K562 (cell line): Measurements from ENCODE around the gene DEPP1. TPM values are rescaled to one million over a fixed set of nuclear protein-coding genes. Genes with fewer than 3 reads are reported as not detected.

Source experiments
- ATAC-seq: fragments of 200-7000 bp; cut with Tn5 transposase; 3 replicates; pipeline ENCODE4 v1.9.1; 2020; ENCODE audit warnings: moderate library complexity
- BruUV-seq: library from RNA; stranded (reverse); fragments of 400-500 nt; replicated peaks from 2 replicates; lab custom pipeline; 2021; lab: Mats Ljungman, UMichigan
- CTCF ChIA-PET: fragments of 300-600 bp; formaldehyde crosslinking; extraction: SDS; loops from one replicate; lab custom pipeline; 2021; ENCODE audit warnings: low intra/inter-chr PET ratio; lab: Yijun Ruan, JAX
- POLR2A ChIA-PET: fragments of 300-600, 350-650 bp; sonication (Branson Sonifier 250); formaldehyde crosslinking; extraction: SDS; loops from one replicate; lab custom pipeline; 2021; ENCODE audit warnings: antibody characterized with exemption, inconsistent platforms; lab: Yijun Ruan, JAX
- DNase-seq, 4 experiments: peaks; one replicate each; pipeline versions ENCODE4 v3.0.0 to v3.0.0-alpha.2; 2011 to 2018; ENCODE audit warnings: low spot score in 3 of 4, mixed read lengths in 3 of 4; ENCODE audit errors: extremely low read depth in 1 of 4
- FAIRE-seq: peaks from 2 replicates; lab custom pipeline; 2011; peaks lifted over from hg19 to GRCh38; lab: Jason Lieb, UNC
- H2AFZ ChIP-seq: 2 replicates; pipeline ENCODE4 v1.6.0; 2011; ENCODE audit warnings: low read depth, low read length, control low read depth, inconsistent platforms
- H3K27ac ChIP-seq: fragments of 200-600 bp; 3 replicates; pipeline ENCODE4 v1.8.0; 2011; ENCODE audit warnings: low read depth, mild to moderate bottlenecking, control low read depth, inconsistent platforms, low read length, moderate library complexity, mixed read lengths; ENCODE audit errors: extremely low read depth
- H3K27me3 ChIP-seq, 2 experiments: fragments of 300-600 bp in 1 of 2; 2 replicates in 1 of 2; 3 replicates in 1 of 2; pipeline versions ENCODE4 v1.6.0 to v1.8.0; 2011; ENCODE audit warnings: inconsistent platforms in 2 of 2, low read length in 2 of 2, mild to moderate bottlenecking in 1 of 2, mixed read lengths in 1 of 2, moderate library complexity in 1 of 2; ENCODE audit not compliant: control insufficient read depth in 2 of 2, insufficient read depth in 2 of 2
- H3K36me3 ChIP-seq: fragments of 300-600 bp; 3 replicates; pipeline ENCODE4 v1.8.0; 2011; ENCODE audit warnings: mild to moderate bottlenecking, low read length, inconsistent platforms; ENCODE audit not compliant: control insufficient read depth, insufficient read depth
- H3K4me1 ChIP-seq, 2 experiments: fragments of 200-600 bp in 1 of 2; replicated peaks in 1 of 2; 2 replicates in 1 of 2; 3 replicates in 1 of 2; pipeline versions ENCODE4 v1.5.1 to v1.8.0; 2011; ENCODE audit warnings: inconsistent platforms in 2 of 2, low read length in 2 of 2, mild to moderate bottlenecking in 1 of 2, mixed read lengths in 1 of 2, moderate library complexity in 1 of 2; ENCODE audit not compliant: control insufficient read depth in 2 of 2, insufficient read depth in 2 of 2
- H3K4me2 ChIP-seq: 2 replicates; pipeline ENCODE4 v1.6.1; 2011; ENCODE audit warnings: low read length, control low read depth, inconsistent platforms, mixed read lengths; ENCODE audit not compliant: insufficient read depth
- H3K4me3 ChIP-seq: fragments of 200-600 bp; sonication (generic), shearing (Covaris generic); 2 replicates; pipeline ENCODE4 v1.5.1; 2016; ENCODE audit warnings: control low read depth, inconsistent platforms
- H3K79me2 ChIP-seq: fragments of 200-600 bp; 3 replicates; pipeline ENCODE4 v1.8.0; 2011; ENCODE audit warnings: low read length, inconsistent platforms; ENCODE audit not compliant: control insufficient read depth, insufficient read depth
- H3K9ac ChIP-seq, 2 experiments: 2 replicates each; pipeline versions ENCODE4 v1.6.0 to v1.6.1; 2011; ENCODE audit warnings: low read depth in 2 of 2, low read length in 2 of 2, control low read depth in 1 of 2, inconsistent platforms in 1 of 2, mild to moderate bottlenecking in 1 of 2, mixed read lengths in 1 of 2; ENCODE audit not compliant: insufficient read depth in 1 of 2
- H3K9me1 ChIP-seq: one replicate; pipeline ENCODE4 v1.6.0; 2011; ENCODE audit warnings: inconsistent platforms, mild to moderate bottlenecking, low read length, moderate library complexity; ENCODE audit not compliant: control insufficient read depth, insufficient read depth
- H3K9me3 ChIP-seq: replicated peaks from 2 replicates; pipeline ENCODE4 v1.5.1; 2011; ENCODE audit warnings: low read depth, low read length, inconsistent platforms; ENCODE audit not compliant: control insufficient read depth, insufficient read depth
- H4K20me1 ChIP-seq: replicated peaks from 2 replicates; pipeline ENCODE4 v1.6.1; 2011; ENCODE audit warnings: low read length, inconsistent platforms, mixed read lengths; ENCODE audit not compliant: control insufficient read depth, insufficient read depth
- TAF9B ChIP-seq: fragments of 450-650 bp; IDR thresholded peaks from 2 replicates; pipeline ENCODE4 v1.6.1; 2018; ENCODE audit warnings: mild to moderate bottlenecking; ENCODE audit not compliant: partially characterized antibody
- WGBS: fragments of 100-300 bp; shearing (Covaris generic); methylation state at CpG from one replicate; pipeline ENCODE4 v1.1.6; 2016; ENCODE audit warnings: low coverage, mixed read lengths; ENCODE audit not compliant: insufficient coverage; ENCODE audit errors: missing lambda C conversion rate; 5-methylcytosine and 5-hydroxymethylcytosine counted together
- in situ Hi-C: fragments of 300-500 bp; cut with MboI; formaldehyde crosslinking; loops from 4 replicates; pipeline ENCODE4 v1.15.0; 2018; ENCODE audit warnings: inconsistent platforms, mixed read lengths
- intact Hi-C: fragments of 100-400 bp; cut with micrococcal nuclease; formaldehyde crosslinking; loops from 2 replicates; pipeline ENCODE4 v1.14.2; 2022
- polyA plus RNA-seq, 8 experiments: library from polyadenylated mRNA; depleted of rRNA in 4 of 8; stranded (reverse) in 5 of 8; unstranded in 3 of 8; fragments of >200 nt; fragmentation: Nextera tagmentation in 2 of 8; fragmentation: Illumina TruSeq in 1 of 8; extraction: Ambion mirVana in 2 of 8; extraction: Trizol in 1 of 8; gene quantifications; 2 replicates each; pipeline versions ENCODE4 v1.2.1 to v1.2.3, GENCODE V29; 2011 to 2014; ENCODE audit warnings: inconsistent platforms in 1 of 8, missing spikeins in 1 of 8
- total RNA-seq, 7 experiments: library from RNA; depleted of rRNA in 6 of 7; stranded (reverse); fragments of >200 nt in 6 of 7; fragmentation: Illumina TruSeq in 2 of 7; extraction: Trizol in 2 of 7; gene quantifications; 2 replicates each; pipeline versions ENCODE4 v1.2.1 to v1.2.3, GENCODE V29; 2011 to 2021; ENCODE audit warnings: low replicate concordance in 1 of 7
- TF ChIP-seq, protein P1 (sequence below), 3 experiments: IDR thresholded peaks in 2 of 3; conservative IDR thresholded peaks in 1 of 3; 2 replicates each; pipeline ENCODE4 v1.5.1; 2011 to 2012; ENCODE audit warnings: low read length in 3 of 3, mild to moderate bottlenecking in 3 of 3, control low read depth in 2 of 3, improper control_type of control experiment in 1 of 3, inconsistent platforms in 1 of 3, low read depth in 1 of 3, mixed read lengths in 1 of 3, moderate library complexity in 1 of 3; ENCODE audit not compliant: insufficient read depth in 2 of 3

The DEPP1 gene
- total and polyA plus RNA-seq, 9 of the 15 experiments (the other 6 are each of a cell fraction or from before 2014, with no cell fraction given), result 0.04 to 0.54 (median 0.20) TPM; not detected in 1

DNA sequence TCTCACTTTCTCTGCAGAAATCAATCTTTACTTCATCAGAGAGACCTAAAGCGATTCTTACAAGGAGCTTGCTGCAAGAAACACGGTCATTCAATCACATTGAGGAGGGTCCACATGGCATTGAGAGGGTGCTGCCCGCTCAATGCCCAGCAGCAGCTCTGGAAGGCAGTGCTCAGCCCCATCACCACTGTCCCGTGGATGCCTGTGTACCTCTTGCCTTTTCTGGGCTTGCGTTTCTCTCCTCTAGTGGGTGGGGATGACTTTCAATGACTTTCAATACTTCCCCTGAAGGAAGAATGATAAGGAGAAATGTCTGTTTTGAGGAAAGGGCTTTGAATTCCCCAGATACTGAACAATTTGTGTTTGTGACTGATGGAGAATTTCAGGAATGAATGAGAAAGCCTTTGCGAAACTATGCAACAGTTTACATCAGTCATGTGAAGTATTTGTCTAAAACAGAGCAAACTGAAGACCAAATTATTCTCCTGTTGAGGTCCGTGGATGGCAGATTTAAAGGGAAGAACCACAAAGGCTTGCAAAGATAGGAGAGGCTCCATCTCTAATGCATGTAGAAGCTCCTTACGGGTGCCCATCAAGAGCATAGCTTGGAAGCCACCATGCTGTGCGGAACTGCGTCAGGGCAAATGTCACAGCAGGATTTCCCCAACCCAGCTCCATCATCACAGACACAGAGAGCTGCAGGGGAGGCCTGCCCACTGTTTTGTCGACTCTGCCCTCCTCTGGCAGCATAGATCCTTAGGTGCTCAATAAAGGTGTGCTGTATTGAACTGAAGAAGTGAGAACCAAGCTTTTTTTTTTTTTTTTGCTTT, 15.5 kb upstream of the DEPP1 start:
- WGBS, result 9% methylated on average over 11 of the region's 11 CpGs
- ChIA-PET CTCF (no interaction called here), POLR2A (interaction anchor here (0.6 to 1.1 kb wide), 6 partner anchors 8 to 452 kb away, joined by 3 read pairs; no protein-coding TSS in a partner anchor)
- in situ Hi-C loops (no loop called here), intact Hi-C loops (no loop called here)
- Histone ChIP-seq H3K9me1 (no peaks in the 10 kb centered on the region), H3K79me2 (no peaks in the 10 kb centered on the region), H3K9ac (no peak overlapping the region), H3K4me3 (no peak overlapping the region), H4K20me1 (0 out of 2 replicates have a peak, but pooled peaks cover under 1% of the 10 kb centered on the region), H3K9me3 (no peaks in the 10 kb centered on the region)
- peak; percentile 70 for FAIRE-seq
- BruUV-seq, result no TSS peak
- TF ChIP-seq, protein P1, sequence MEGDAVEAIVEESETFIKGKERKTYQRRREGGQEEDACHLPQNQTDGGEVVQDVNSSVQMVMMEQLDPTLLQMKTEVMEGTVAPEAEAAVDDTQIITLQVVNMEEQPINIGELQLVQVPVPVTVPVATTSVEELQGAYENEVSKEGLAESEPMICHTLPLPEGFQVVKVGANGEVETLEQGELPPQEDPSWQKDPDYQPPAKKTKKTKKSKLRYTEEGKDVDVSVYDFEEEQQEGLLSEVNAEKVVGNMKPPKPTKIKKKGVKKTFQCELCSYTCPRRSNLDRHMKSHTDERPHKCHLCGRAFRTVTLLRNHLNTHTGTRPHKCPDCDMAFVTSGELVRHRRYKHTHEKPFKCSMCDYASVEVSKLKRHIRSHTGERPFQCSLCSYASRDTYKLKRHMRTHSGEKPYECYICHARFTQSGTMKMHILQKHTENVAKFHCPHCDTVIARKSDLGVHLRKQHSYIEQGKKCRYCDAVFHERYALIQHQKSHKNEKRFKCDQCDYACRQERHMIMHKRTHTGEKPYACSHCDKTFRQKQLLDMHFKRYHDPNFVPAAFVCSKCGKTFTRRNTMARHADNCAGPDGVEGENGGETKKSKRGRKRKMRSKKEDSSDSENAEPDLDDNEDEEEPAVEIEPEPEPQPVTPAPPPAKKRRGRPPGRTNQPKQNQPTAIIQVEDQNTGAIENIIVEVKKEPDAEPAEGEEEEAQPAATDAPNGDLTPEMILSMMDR (IDR thresholded peaks at IDR 0.05 in 2 of 3, conservative IDR thresholded peaks at IDR 0.05 in 1 of 3; ENCODE audit: insufficient read depth in 2 of 3, low read depth in 1 of 3, low read length in 3 of 3), result 0 out of 6 replicates have a peak, but pooled peaks of 1 of the 3 experiments have one; percentile 4
- TF ChIP-seq TAF9B, result no peak
- TF ChIP-seq, all 486 proteins: peak for 1
- Histone ChIP-seq H3K27ac (no peak overlapping the region), H3K4me1 (peaks cover 0 to 5% of the 10 kb centered on the region in 2 experiments; a peak in 2 of 5 replicates), H3K27me3 (peaks cover 20 to 60% of the 10 kb centered on the region in 2 experiments), H2AFZ (no peak overlapping the region), H3K4me2 (no peak overlapping the region), H3K36me3 (no peaks in the 10 kb centered on the region)
- DNase-seq (no peak), ATAC-seq (no peak)
